Measurements from ENCODE around the gene TSPAN18.

DNA sequence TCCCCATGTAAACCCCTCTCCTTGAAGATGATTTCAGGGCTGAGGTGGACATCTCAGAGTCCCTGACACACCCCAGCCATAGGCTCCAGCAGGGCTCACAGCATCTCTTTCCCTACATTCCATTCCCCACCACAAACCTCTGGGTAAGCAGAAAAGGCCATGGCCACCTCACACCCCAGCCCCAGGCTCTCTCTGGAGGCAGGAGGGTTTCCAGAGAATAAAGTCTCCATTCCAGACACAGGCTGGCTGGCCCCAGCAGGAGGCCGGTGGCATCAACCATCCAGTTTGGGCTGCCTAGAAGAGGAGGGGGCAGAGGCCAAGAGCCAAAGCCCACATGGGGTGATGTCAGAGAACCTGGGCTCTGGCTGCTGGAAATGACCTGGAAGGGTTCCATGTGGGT lies 162.5 kb downstream of the TSPAN18 start:
- TF ChIP-seq ZBTB26 (tag by site-specific recombination; optimal IDR thresholded peaks at IDR 0.05) (no peak), ZNF24 (tag by site-specific recombination; IDR thresholded peaks at IDR 0.05) (no peak), ZBTB49 (tag by site-specific recombination; IDR thresholded peaks at IDR 0.05; ENCODE audit: low read depth) (no peak), MZF1 (tag by site-specific recombination; IDR thresholded peaks at IDR 0.05; ENCODE audit: borderline replicate concordance) (no peak), ZNF280D (tag by site-specific recombination; IDR thresholded peaks at IDR 0.05) (no peak), ZSCAN30 (tag by site-specific recombination; IDR thresholded peaks at IDR 0.05) (no peak), ZNF362 (tag by site-specific recombination; IDR thresholded peaks at IDR 0.05) (no peak), ZNF645 (tag by site-specific recombination; IDR thresholded peaks at IDR 0.05) (no peak), YY1 (tag by site-specific recombination; IDR thresholded peaks at IDR 0.05) (no peak)
- TF ChIP-seq, protein P1, sequence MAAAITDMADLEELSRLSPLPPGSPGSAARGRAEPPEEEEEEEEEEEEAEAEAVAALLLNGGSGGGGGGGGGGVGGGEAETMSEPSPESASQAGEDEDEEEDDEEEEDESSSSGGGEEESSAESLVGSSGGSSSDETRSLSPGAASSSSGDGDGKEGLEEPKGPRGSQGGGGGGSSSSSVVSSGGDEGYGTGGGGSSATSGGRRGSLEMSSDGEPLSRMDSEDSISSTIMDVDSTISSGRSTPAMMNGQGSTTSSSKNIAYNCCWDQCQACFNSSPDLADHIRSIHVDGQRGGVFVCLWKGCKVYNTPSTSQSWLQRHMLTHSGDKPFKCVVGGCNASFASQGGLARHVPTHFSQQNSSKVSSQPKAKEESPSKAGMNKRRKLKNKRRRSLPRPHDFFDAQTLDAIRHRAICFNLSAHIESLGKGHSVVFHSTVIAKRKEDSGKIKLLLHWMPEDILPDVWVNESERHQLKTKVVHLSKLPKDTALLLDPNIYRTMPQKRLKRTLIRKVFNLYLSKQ (tag by site-specific recombination; IDR thresholded peaks at IDR 0.05; ENCODE audit: borderline replicate concordance) = no peak
- TF ChIP-seq, protein P2, sequence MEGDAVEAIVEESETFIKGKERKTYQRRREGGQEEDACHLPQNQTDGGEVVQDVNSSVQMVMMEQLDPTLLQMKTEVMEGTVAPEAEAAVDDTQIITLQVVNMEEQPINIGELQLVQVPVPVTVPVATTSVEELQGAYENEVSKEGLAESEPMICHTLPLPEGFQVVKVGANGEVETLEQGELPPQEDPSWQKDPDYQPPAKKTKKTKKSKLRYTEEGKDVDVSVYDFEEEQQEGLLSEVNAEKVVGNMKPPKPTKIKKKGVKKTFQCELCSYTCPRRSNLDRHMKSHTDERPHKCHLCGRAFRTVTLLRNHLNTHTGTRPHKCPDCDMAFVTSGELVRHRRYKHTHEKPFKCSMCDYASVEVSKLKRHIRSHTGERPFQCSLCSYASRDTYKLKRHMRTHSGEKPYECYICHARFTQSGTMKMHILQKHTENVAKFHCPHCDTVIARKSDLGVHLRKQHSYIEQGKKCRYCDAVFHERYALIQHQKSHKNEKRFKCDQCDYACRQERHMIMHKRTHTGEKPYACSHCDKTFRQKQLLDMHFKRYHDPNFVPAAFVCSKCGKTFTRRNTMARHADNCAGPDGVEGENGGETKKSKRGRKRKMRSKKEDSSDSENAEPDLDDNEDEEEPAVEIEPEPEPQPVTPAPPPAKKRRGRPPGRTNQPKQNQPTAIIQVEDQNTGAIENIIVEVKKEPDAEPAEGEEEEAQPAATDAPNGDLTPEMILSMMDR (tag by site-specific recombination; IDR thresholded peaks at IDR 0.05) = no peak
